K562 (cell line): ENCODE data around the gene BATF. TPM values are rescaled to one million over a fixed set of nuclear protein-coding genes. Genes with fewer than 3 reads are reported as not detected.

Experiments used
- ATAC-seq: fragments of 200-7000 bp; cut with Tn5 transposase; 3 replicates; pipeline ENCODE4 v1.9.1; 2020; ENCODE audit warnings: moderate library complexity
- BruUV-seq: library from RNA; stranded (reverse); fragments of 400-500 nt; replicated peaks from 2 replicates; lab custom pipeline; 2021; lab: Mats Ljungman, UMichigan
- CTCF ChIA-PET: fragments of 300-600 bp; formaldehyde crosslinking; extraction: SDS; loops from one replicate; lab custom pipeline; 2021; ENCODE audit warnings: low intra/inter-chr PET ratio; lab: Yijun Ruan, JAX
- POLR2A ChIA-PET: fragments of 300-600, 350-650 bp; sonication (Branson Sonifier 250); formaldehyde crosslinking; extraction: SDS; loops from one replicate; lab custom pipeline; 2021; ENCODE audit warnings: antibody characterized with exemption, inconsistent platforms; lab: Yijun Ruan, JAX
- DNase-seq, 4 experiments: peaks; one replicate each; pipeline versions ENCODE4 v3.0.0 to v3.0.0-alpha.2; 2011 to 2018; ENCODE audit warnings: low spot score in 3 of 4, mixed read lengths in 3 of 4; ENCODE audit errors: extremely low read depth in 1 of 4
- FAIRE-seq: peaks from 2 replicates; lab custom pipeline; 2011; peaks lifted over from hg19 to GRCh38; lab: Jason Lieb, UNC
- H2AFZ ChIP-seq: 2 replicates; pipeline ENCODE4 v1.6.0; 2011; ENCODE audit warnings: low read depth, low read length, control low read depth, inconsistent platforms
- H3K27ac ChIP-seq: fragments of 200-600 bp; 3 replicates; pipeline ENCODE4 v1.8.0; 2011; ENCODE audit warnings: low read depth, mild to moderate bottlenecking, control low read depth, inconsistent platforms, low read length, moderate library complexity, mixed read lengths; ENCODE audit errors: extremely low read depth
- H3K27me3 ChIP-seq, 2 experiments: fragments of 300-600 bp in 1 of 2; 2 replicates in 1 of 2; 3 replicates in 1 of 2; pipeline versions ENCODE4 v1.6.0 to v1.8.0; 2011; ENCODE audit warnings: inconsistent platforms in 2 of 2, low read length in 2 of 2, mild to moderate bottlenecking in 1 of 2, mixed read lengths in 1 of 2, moderate library complexity in 1 of 2; ENCODE audit not compliant: control insufficient read depth in 2 of 2, insufficient read depth in 2 of 2
- H3K36me3 ChIP-seq: fragments of 300-600 bp; 3 replicates; pipeline ENCODE4 v1.8.0; 2011; ENCODE audit warnings: mild to moderate bottlenecking, low read length, inconsistent platforms; ENCODE audit not compliant: control insufficient read depth, insufficient read depth
- H3K4me1 ChIP-seq, 2 experiments: fragments of 200-600 bp in 1 of 2; replicated peaks in 1 of 2; 2 replicates in 1 of 2; 3 replicates in 1 of 2; pipeline versions ENCODE4 v1.5.1 to v1.8.0; 2011; ENCODE audit warnings: inconsistent platforms in 2 of 2, low read length in 2 of 2, mild to moderate bottlenecking in 1 of 2, mixed read lengths in 1 of 2, moderate library complexity in 1 of 2; ENCODE audit not compliant: control insufficient read depth in 2 of 2, insufficient read depth in 2 of 2
- H3K4me2 ChIP-seq: 2 replicates; pipeline ENCODE4 v1.6.1; 2011; ENCODE audit warnings: low read length, control low read depth, inconsistent platforms, mixed read lengths; ENCODE audit not compliant: insufficient read depth
- H3K4me3 ChIP-seq: fragments of 200-600 bp; sonication (generic), shearing (Covaris generic); 2 replicates; pipeline ENCODE4 v1.5.1; 2016; ENCODE audit warnings: control low read depth, inconsistent platforms
- H3K79me2 ChIP-seq: fragments of 200-600 bp; 3 replicates; pipeline ENCODE4 v1.8.0; 2011; ENCODE audit warnings: low read length, inconsistent platforms; ENCODE audit not compliant: control insufficient read depth, insufficient read depth
- H3K9ac ChIP-seq, 2 experiments: 2 replicates each; pipeline versions ENCODE4 v1.6.0 to v1.6.1; 2011; ENCODE audit warnings: low read depth in 2 of 2, low read length in 2 of 2, control low read depth in 1 of 2, inconsistent platforms in 1 of 2, mild to moderate bottlenecking in 1 of 2, mixed read lengths in 1 of 2; ENCODE audit not compliant: insufficient read depth in 1 of 2
- H3K9me1 ChIP-seq: one replicate; pipeline ENCODE4 v1.6.0; 2011; ENCODE audit warnings: inconsistent platforms, mild to moderate bottlenecking, low read length, moderate library complexity; ENCODE audit not compliant: control insufficient read depth, insufficient read depth
- H3K9me3 ChIP-seq: replicated peaks from 2 replicates; pipeline ENCODE4 v1.5.1; 2011; ENCODE audit warnings: low read depth, low read length, inconsistent platforms; ENCODE audit not compliant: control insufficient read depth, insufficient read depth
- H4K20me1 ChIP-seq: replicated peaks from 2 replicates; pipeline ENCODE4 v1.6.1; 2011; ENCODE audit warnings: low read length, inconsistent platforms, mixed read lengths; ENCODE audit not compliant: control insufficient read depth, insufficient read depth
- DIDO1 ChIP-seq: fragments of 450-650 bp; IDR thresholded peaks from 2 replicates; pipeline ENCODE4 v1.6.1; 2016; ENCODE audit warnings: low read depth, missing biosample characterization, missing genetic modification characterization
- HDAC8 ChIP-seq: fragments of 450-650 bp; IDR thresholded peaks from 2 replicates; pipeline ENCODE4 v1.6.1; 2016; ENCODE audit warnings: mild to moderate bottlenecking, missing genetic modification characterization, moderate library complexity, missing compliant biosample characterization
- HSF4 ChIP-seq: fragments of 250-450 bp; sonication (Bioruptor Pico); IDR thresholded peaks from 2 replicates; pipeline ENCODE4 v2.1.2; 2022; ENCODE audit warnings: mild to moderate bottlenecking, moderate library complexity, borderline replicate concordance
- NEUROD1 ChIP-seq: fragments of 150-350 bp; IDR thresholded peaks from 2 replicates; pipeline ENCODE4 v1.6.1; 2014; ENCODE audit warnings: borderline replicate concordance, low read length, low read depth; ENCODE audit not compliant: partially characterized antibody
- NFYB ChIP-seq: IDR thresholded peaks from 2 replicates; pipeline ENCODE4 v1.6.1; 2011; ENCODE audit warnings: mild to moderate bottlenecking, moderate library complexity; ENCODE audit not compliant: insufficient read length; ENCODE audit errors: extremely low read depth
- RFX1 ChIP-seq: fragments of 450-650 bp; IDR thresholded peaks from 2 replicates; pipeline ENCODE4 v1.6.1; 2016; ENCODE audit warnings: mild to moderate bottlenecking, moderate library complexity
- SAFB2 ChIP-seq: fragments of 200-400 bp; formaldehyde crosslinking; IDR thresholded peaks from 2 replicates; pipeline ENCODE4 v1.6.1; 2018; ENCODE audit warnings: borderline replicate concordance, low read length, low read depth, moderate library complexity; ENCODE audit not compliant: severe bottlenecking
- TRIM28 ChIP-seq: fragments of 450-650 bp; IDR thresholded peaks from 2 replicates; pipeline ENCODE4 v1.6.1; 2017
- ZBTB17 ChIP-seq: fragments of 450-650 bp; formaldehyde crosslinking; IDR thresholded peaks from 2 replicates; pipeline ENCODE4 v1.4.0; 2020; ENCODE audit warnings: mild to moderate bottlenecking
- ZKSCAN1 ChIP-seq: fragments of 150-350 bp; IDR thresholded peaks from 2 replicates; pipeline ENCODE4 v1.6.1; 2016; ENCODE audit warnings: low read depth, low read length
- ZNF143 ChIP-seq: sonication (generic); formaldehyde crosslinking; IDR thresholded peaks from 2 replicates; pipeline ENCODE4 v1.9.0; 2022; ENCODE audit warnings: mild to moderate bottlenecking, missing genetic modification reagents
- ZSCAN32 ChIP-seq: fragments of 450-650 bp; formaldehyde crosslinking; IDR thresholded peaks from 2 replicates; pipeline ENCODE4 v1.4.0; 2020; ENCODE audit warnings: mild to moderate bottlenecking, moderate library complexity
- WGBS: fragments of 100-300 bp; shearing (Covaris generic); methylation state at CpG from one replicate; pipeline ENCODE4 v1.1.6; 2016; ENCODE audit warnings: low coverage, mixed read lengths; ENCODE audit not compliant: insufficient coverage; ENCODE audit errors: missing lambda C conversion rate; 5-methylcytosine and 5-hydroxymethylcytosine counted together
- in situ Hi-C: fragments of 300-500 bp; cut with MboI; formaldehyde crosslinking; loops from 4 replicates; pipeline ENCODE4 v1.15.0; 2018; ENCODE audit warnings: inconsistent platforms, mixed read lengths
- intact Hi-C: fragments of 100-400 bp; cut with micrococcal nuclease; formaldehyde crosslinking; loops from 2 replicates; pipeline ENCODE4 v1.14.2; 2022
- polyA plus RNA-seq, 8 experiments: library from polyadenylated mRNA; depleted of rRNA in 4 of 8; stranded (reverse) in 5 of 8; unstranded in 3 of 8; fragments of >200 nt; fragmentation: Nextera tagmentation in 2 of 8; fragmentation: Illumina TruSeq in 1 of 8; extraction: Ambion mirVana in 2 of 8; extraction: Trizol in 1 of 8; gene quantifications; 2 replicates each; pipeline versions ENCODE4 v1.2.1 to v1.2.3, GENCODE V29; 2011 to 2014; ENCODE audit warnings: inconsistent platforms in 1 of 8, missing spikeins in 1 of 8
- total RNA-seq, 7 experiments: library from RNA; depleted of rRNA in 6 of 7; stranded (reverse); fragments of >200 nt in 6 of 7; fragmentation: Illumina TruSeq in 2 of 7; extraction: Trizol in 2 of 7; gene quantifications; 2 replicates each; pipeline versions ENCODE4 v1.2.1 to v1.2.3, GENCODE V29; 2011 to 2021; ENCODE audit warnings: low replicate concordance in 1 of 7
- TF ChIP-seq, protein P1 (sequence below): fragments of 450-650 bp; formaldehyde crosslinking; IDR thresholded peaks from 2 replicates; pipeline ENCODE4 v1.4.0; 2020; ENCODE audit warnings: mild to moderate bottlenecking, moderate library complexity
- TF ChIP-seq, protein P2 (sequence below): fragments of 450-650 bp; IDR thresholded peaks from 2 replicates; pipeline ENCODE4 v1.6.1; 2016
- TF ChIP-seq, protein P3 (sequence below): sonication (generic); formaldehyde crosslinking; IDR thresholded peaks from 2 replicates; pipeline ENCODE4 v1.8.1; 2023; ENCODE audit warnings: mild to moderate bottlenecking, missing genetic modification reagents
- TF ChIP-seq, protein P4 (sequence below): fragments of 250-450 bp; sonication (Bioruptor Pico); IDR thresholded peaks from 2 replicates; pipeline ENCODE4 v1.8.0; 2022; ENCODE audit warnings: moderate library complexity, mild to moderate bottlenecking, inconsistent platforms
- TF ChIP-seq, protein P5 (sequence below), 2 experiments: IDR thresholded peaks in 1 of 2; conservative IDR thresholded peaks in 1 of 2; 2 replicates each; pipeline ENCODE4 v1.6.1; 2016; ENCODE audit warnings: low read depth in 2 of 2, mild to moderate bottlenecking in 1 of 2, missing compliant biosample characterization in 1 of 2, missing genetic modification characterization in 1 of 2, moderate library complexity in 1 of 2

BATF gene
- total and polyA plus RNA-seq, 9 of the 15 experiments (the other 6 are each of a cell fraction or from before 2014, with no cell fraction given), result 0.13 to 2.1 (median 0.55) TPM; not detected in 2

DNA sequence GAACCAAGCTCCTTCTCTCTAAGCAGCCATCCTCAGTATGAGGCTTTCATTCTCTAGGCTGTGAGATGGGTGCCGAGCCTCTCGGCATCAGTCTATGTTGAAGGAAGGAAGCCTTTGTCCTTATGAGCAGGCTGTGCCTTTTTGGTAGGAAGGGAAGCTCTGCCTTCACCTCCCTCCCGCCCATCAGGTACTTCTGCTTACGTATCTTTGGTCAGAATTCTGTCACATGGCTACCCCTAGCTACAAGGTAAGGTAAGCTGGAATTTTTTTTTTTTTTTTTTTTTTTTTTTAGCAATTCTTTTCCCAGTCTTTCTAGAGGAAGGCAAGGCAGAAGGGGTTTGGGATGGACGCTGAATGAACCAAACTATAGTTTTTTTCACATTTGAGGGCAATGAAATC, 16.9 kb downstream of the BATF start:
- Histone ChIP-seq H3K9me1 (no peaks in the 10 kb centered on the region), H3K27me3 (no peaks in the 10 kb centered on the region), H3K79me2 (no peaks in the 10 kb centered on the region), H3K36me3 (no peaks in the 10 kb centered on the region), H3K9ac (no peak overlapping the region), H3K4me1 (peaks cover 11 to 22% of the 10 kb centered on the region in 2 experiments; a peak in 4 of 5 replicates), H4K20me1 (no peaks in the 10 kb centered on the region), H3K4me2 (no peak overlapping the region), H3K27ac (no peak overlapping the region), H2AFZ (peak overlapping the region; percentile 87), H3K9me3 (no peaks in the 10 kb centered on the region), H3K4me3 (no peak overlapping the region)
- 93% methylated on average over 4 of the region's 5 CpGs for WGBS
- ATAC-seq (no peak), FAIRE-seq (no peak), DNase-seq (no peak)
- in situ Hi-C loops, result no loop called here
- BruUV-seq, result no TSS peak
- intact Hi-C loops, result no loop called here
- ChIA-PET POLR2A (no interaction called here), CTCF (no interaction called here)
- TF ChIP-seq, protein P1, sequence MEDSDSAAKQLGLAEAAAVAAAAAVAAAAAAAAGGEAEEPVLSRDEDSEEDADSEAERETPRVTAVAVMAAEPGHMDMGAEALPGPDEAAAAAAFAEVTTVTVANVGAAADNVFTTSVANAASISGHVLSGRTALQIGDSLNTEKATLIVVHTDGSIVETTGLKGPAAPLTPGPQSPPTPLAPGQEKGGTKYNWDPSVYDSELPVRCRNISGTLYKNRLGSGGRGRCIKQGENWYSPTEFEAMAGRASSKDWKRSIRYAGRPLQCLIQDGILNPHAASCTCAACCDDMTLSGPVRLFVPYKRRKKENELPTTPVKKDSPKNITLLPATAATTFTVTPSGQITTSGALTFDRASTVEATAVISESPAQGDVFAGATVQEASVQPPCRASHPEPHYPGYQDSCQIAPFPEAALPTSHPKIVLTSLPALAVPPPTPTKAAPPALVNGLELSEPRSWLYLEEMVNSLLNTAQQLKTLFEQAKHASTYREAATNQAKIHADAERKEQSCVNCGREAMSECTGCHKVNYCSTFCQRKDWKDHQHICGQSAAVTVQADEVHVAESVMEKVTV (CRISPR knock-in tag), result no peak
- TF ChIP-seq, protein P2, sequence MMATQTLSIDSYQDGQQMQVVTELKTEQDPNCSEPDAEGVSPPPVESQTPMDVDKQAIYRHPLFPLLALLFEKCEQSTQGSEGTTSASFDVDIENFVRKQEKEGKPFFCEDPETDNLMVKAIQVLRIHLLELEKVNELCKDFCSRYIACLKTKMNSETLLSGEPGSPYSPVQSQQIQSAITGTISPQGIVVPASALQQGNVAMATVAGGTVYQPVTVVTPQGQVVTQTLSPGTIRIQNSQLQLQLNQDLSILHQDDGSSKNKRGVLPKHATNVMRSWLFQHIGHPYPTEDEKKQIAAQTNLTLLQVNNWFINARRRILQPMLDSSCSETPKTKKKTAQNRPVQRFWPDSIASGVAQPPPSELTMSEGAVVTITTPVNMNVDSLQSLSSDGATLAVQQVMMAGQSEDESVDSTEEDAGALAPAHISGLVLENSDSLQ, result no peak
- TF ChIP-seq NEUROD1, result no peak
- no peak for TF ChIP-seq ZBTB17 (CRISPR knock-in tag)
- TF ChIP-seq TRIM28, result no peak
- TF ChIP-seq RFX1, result no peak
- TF ChIP-seq ZKSCAN1, result no peak
- TF ChIP-seq HSF4 (CRISPR knock-in tag), result no peak
- TF ChIP-seq ZSCAN32 (CRISPR knock-in tag), result no peak
- TF ChIP-seq DIDO1, result no peak
- TF ChIP-seq, protein P3, sequence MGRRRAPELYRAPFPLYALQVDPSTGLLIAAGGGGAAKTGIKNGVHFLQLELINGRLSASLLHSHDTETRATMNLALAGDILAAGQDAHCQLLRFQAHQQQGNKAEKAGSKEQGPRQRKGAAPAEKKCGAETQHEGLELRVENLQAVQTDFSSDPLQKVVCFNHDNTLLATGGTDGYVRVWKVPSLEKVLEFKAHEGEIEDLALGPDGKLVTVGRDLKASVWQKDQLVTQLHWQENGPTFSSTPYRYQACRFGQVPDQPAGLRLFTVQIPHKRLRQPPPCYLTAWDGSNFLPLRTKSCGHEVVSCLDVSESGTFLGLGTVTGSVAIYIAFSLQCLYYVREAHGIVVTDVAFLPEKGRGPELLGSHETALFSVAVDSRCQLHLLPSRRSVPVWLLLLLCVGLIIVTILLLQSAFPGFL (CRISPR knock-in tag), result no peak
- no peak for TF ChIP-seq HDAC8 (tag)
- no peak for TF ChIP-seq SAFB2
- no peak for TF ChIP-seq ZNF143 (CRISPR knock-in tag)
- TF ChIP-seq NFYB, result no peak
- TF ChIP-seq, protein P4, sequence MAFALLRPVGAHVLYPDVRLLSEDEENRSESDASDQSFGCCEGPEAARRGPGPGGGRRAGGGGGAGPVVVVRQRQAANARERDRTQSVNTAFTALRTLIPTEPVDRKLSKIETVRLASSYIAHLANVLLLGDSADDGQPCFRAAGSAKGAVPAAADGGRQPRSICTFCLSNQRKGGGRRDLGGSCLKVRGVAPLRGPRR (CRISPR knock-in tag), result no peak
- TF ChIP-seq, protein P5, sequence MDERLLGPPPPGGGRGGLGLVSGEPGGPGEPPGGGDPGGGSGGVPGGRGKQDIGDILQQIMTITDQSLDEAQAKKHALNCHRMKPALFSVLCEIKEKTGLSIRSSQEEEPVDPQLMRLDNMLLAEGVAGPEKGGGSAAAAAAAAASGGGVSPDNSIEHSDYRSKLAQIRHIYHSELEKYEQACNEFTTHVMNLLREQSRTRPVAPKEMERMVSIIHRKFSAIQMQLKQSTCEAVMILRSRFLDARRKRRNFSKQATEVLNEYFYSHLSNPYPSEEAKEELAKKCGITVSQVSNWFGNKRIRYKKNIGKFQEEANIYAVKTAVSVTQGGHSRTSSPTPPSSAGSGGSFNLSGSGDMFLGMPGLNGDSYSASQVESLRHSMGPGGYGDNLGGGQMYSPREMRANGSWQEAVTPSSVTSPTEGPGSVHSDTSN (CRISPR knock-in tag; IDR thresholded peaks at IDR 0.05; ENCODE audit: low read depth), result no peak
- TF ChIP-seq, protein P5 (tag; conservative IDR thresholded peaks at IDR 0.05; ENCODE audit: low read depth), result no peak
